ENCODE data around the gene RPL22.

The RPL22 gene

DNA sequence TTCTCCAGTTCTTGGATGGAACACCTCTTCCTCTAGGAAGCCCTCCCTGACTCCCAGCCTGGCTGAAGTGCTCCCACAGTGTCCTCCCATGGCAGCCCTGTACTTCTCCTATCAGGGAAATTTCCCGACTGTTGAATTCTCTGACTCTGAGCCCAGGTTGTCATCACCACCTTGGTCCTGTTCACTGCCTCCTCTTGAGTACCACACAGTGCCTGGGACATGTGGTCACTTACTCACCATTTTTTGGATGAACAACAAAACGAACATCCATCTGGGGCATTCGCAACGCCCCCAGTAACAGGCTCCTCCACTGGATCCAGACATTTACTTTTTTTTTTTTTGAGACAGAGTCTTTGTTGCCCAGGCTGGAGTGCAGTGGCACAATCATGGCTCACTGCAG is 56.7 kb downstream of the RPL22 start:
- ATAC-seq = no peak
- TF ChIP-seq SNAI2 (CRISPR knock-in tag; IDR thresholded peaks at IDR 0.05) (no peak), CSDC2 (CRISPR knock-in tag; IDR thresholded peaks at IDR 0.05) (no peak), RARB (CRISPR knock-in tag; IDR thresholded peaks at IDR 0.05) (no peak), ZC3H10 (CRISPR knock-in tag; IDR thresholded peaks at IDR 0.05) (no peak), OSR1 (CRISPR knock-in tag; IDR thresholded peaks at IDR 0.05) (no peak), ESRRG (CRISPR knock-in tag; IDR thresholded peaks at IDR 0.05) (no peak)

DNA sequence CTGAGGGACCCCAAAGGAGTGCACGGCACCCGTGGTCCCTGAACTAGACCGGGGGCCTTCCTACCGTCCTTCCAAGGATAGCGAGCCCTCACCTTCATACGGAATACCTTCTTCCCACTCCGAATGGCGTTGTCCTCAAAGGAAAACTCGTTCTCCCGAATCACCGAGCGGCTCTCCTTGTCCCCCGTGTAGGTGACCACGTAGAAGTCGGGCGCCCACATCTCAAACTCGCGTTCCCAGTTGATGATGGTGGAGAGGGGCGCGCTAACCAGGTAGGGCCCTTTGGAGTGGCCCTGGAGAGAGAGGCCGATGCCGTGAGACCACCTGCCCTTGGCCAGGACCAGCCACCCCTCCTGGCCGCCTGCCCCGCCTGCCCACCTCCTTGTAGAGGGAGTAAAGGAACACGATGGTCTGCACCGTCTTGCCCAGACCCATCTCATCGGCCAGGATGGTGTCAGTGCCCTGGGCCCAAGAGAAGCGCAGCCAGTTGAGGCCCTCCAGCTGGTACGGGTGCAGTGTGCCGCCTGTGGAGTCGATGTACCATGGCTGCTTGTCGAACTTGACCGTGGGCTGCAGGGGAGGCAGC is 57.3 kb downstream of the RPL22 start:
- no peak for TF ChIP-seq CSDC2 (CRISPR knock-in tag; IDR thresholded peaks at IDR 0.05)
- TF ChIP-seq, protein P1, sequence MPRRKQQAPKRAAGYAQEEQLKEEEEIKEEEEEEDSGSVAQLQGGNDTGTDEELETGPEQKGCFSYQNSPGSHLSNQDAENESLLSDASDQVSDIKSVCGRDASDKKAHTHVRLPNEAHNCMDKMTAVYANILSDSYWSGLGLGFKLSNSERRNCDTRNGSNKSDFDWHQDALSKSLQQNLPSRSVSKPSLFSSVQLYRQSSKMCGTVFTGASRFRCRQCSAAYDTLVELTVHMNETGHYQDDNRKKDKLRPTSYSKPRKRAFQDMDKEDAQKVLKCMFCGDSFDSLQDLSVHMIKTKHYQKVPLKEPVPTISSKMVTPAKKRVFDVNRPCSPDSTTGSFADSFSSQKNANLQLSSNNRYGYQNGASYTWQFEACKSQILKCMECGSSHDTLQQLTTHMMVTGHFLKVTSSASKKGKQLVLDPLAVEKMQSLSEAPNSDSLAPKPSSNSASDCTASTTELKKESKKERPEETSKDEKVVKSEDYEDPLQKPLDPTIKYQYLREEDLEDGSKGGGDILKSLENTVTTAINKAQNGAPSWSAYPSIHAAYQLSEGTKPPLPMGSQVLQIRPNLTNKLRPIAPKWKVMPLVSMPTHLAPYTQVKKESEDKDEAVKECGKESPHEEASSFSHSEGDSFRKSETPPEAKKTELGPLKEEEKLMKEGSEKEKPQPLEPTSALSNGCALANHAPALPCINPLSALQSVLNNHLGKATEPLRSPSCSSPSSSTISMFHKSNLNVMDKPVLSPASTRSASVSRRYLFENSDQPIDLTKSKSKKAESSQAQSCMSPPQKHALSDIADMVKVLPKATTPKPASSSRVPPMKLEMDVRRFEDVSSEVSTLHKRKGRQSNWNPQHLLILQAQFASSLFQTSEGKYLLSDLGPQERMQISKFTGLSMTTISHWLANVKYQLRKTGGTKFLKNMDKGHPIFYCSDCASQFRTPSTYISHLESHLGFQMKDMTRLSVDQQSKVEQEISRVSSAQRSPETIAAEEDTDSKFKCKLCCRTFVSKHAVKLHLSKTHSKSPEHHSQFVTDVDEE (CRISPR knock-in tag; IDR thresholded peaks at IDR 0.05) = no peak
- ATAC-seq = no peak

DNA sequence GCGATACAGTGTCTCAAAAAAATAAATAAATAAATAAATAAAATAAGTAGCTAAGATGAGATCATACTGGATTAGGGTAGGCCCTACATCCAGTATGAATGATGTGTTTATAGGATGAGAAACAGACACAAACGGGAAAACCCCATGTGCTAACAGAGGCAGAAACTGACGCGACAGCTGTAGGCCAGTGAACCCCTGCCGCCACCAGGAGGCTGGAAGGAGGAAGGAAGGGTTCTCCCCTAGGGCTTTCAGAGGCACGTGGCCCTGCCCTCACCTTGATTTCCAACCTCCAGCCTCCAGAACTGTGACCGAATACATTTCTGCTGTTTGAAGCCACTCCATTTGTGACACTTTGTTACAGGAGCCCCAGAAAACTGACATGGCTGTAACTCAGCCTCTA is 57.8 kb downstream of the RPL22 start:
- no peak for ATAC-seq
- TF ChIP-seq CSDC2 (CRISPR knock-in tag; IDR thresholded peaks at IDR 0.05) = no peak
- TF ChIP-seq, protein P2, sequence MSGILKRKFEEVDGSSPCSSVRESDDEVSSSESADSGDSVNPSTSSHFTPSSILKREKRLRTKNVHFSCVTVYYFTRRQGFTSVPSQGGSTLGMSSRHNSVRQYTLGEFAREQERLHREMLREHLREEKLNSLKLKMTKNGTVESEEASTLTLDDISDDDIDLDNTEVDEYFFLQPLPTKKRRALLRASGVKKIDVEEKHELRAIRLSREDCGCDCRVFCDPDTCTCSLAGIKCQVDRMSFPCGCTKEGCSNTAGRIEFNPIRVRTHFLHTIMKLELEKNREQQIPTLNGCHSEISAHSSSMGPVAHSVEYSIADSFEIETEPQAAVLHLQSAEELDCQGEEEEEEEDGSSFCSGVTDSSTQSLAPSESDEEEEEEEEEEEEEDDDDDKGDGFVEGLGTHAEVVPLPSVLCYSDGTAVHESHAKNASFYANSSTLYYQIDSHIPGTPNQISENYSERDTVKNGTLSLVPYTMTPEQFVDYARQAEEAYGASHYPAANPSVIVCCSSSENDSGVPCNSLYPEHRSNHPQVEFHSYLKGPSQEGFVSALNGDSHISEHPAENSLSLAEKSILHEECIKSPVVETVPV (CRISPR knock-in tag; IDR thresholded peaks at IDR 0.05) = no peak
- TF ChIP-seq, protein P3, sequence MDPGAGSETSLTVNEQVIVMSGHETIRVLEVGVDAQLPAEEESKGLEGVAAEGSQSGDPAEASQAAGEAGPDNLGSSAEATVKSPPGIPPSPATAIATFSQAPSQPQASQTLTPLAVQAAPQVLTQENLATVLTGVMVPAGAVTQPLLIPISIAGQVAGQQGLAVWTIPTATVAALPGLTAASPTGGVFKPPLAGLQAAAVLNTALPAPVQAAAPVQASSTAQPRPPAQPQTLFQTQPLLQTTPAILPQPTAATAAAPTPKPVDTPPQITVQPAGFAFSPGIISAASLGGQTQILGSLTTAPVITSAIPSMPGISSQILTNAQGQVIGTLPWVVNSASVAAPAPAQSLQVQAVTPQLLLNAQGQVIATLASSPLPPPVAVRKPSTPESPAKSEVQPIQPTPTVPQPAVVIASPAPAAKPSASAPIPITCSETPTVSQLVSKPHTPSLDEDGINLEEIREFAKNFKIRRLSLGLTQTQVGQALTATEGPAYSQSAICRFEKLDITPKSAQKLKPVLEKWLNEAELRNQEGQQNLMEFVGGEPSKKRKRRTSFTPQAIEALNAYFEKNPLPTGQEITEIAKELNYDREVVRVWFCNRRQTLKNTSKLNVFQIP (CRISPR knock-in tag; IDR thresholded peaks at IDR 0.05; ENCODE audit: borderline replicate concordance, low read depth) = no peak

DNA sequence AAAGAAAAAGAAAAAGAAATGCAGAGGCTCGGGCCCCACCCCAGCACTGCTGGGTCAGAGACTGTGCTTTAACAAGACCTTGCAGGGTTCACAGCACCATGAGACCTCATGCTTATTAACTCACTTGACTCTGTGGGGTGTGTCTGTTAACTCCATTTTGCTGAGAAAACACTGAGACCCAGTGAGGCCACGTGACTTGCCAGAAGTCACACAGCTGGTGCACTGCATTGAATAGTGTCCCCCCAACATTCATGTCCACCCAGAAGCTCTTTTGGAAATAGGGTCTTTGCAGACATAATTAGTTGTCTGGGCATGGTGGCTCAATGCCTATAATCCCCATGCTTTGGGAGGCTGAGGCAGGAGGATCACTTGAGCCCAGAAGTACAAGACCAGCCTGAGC is 59.0 kb downstream of the RPL22 start:
- no peak for TF ChIP-seq SNAI2 (CRISPR knock-in tag; IDR thresholded peaks at IDR 0.05)
- TF ChIP-seq, protein P4, sequence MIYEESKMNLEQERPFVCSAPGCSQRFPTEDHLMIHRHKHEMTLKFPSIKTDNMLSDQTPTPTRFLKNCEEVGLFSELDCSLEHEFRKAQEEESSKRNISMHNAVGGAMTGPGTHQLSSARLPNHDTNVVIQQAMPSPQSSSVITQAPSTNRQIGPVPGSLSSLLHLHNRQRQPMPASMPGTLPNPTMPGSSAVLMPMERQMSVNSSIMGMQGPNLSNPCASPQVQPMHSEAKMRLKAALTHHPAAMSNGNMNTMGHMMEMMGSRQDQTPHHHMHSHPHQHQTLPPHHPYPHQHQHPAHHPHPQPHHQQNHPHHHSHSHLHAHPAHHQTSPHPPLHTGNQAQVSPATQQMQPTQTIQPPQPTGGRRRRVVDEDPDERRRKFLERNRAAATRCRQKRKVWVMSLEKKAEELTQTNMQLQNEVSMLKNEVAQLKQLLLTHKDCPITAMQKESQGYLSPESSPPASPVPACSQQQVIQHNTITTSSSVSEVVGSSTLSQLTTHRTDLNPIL (CRISPR knock-in tag; IDR thresholded peaks at IDR 0.05; ENCODE audit: low read depth) = no peak
- no peak for TF ChIP-seq ZC3H10 (CRISPR knock-in tag; IDR thresholded peaks at IDR 0.05)
- no peak for TF ChIP-seq ZNF565 (CRISPR knock-in tag; conservative IDR thresholded peaks at IDR 0.05; ENCODE audit: low read depth)
- TF ChIP-seq ZNF8 (CRISPR knock-in tag; IDR thresholded peaks at IDR 0.05) = no peak
- ATAC-seq = no peak

DNA sequence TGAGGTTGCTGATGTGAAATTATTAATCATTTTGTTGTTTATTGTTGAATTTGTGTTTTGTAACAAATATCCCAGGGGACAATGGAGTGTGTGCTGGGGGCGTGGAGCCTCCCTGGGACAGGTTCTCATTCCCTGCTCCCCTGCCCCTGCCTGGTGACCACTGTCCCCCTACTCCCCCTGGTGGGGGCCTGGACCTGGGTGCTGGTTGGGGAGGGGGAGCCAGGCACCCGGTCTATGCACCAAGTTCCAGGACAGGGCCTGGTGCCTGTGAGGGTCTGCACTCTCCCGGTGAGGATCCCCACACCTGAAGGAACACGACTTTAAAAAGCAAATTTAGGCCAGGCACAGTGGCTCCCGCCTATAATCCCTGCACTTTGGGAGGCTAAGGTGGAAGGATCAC is 61.6 kb downstream of the RPL22 start:
- ATAC-seq = no peak
- TF ChIP-seq BACH2 (CRISPR knock-in tag; IDR thresholded peaks at IDR 0.05; ENCODE audit: borderline replicate concordance) (no peak), PPARA (CRISPR knock-in tag; IDR thresholded peaks at IDR 0.05; ENCODE audit: borderline replicate concordance) (no peak), ZFP3 (CRISPR knock-in tag; IDR thresholded peaks at IDR 0.05) (no peak), SNAI2 (CRISPR knock-in tag; IDR thresholded peaks at IDR 0.05) (no peak), OSR1 (CRISPR knock-in tag; IDR thresholded peaks at IDR 0.05) (no peak), ZNF8 (CRISPR knock-in tag; IDR thresholded peaks at IDR 0.05) (no peak), TOX (CRISPR knock-in tag; IDR thresholded peaks at IDR 0.05; ENCODE audit: borderline replicate concordance) (no peak), RARB (CRISPR knock-in tag; IDR thresholded peaks at IDR 0.05) (no peak), ZNF70 (CRISPR knock-in tag; IDR thresholded peaks at IDR 0.05) (no peak)
- TF ChIP-seq, protein P4 (CRISPR knock-in tag; IDR thresholded peaks at IDR 0.05; ENCODE audit: low read depth) = no peak
